SU-DHL-6 (cell line): Measurements from ENCODE around the gene COL25A1.

Experiments used
- EZH2phosphoT487 ChIP-seq: fragments of 200-600 bp; sonication (generic), shearing (Covaris generic); conservative IDR thresholded peaks from 2 replicates; pipeline ENCODE4 v1.6.1; 2018; ENCODE audit warnings: mild to moderate bottlenecking, antibody characterized with exemption, low read length, moderate library complexity, mixed read lengths
- TF ChIP-seq, protein P1 (sequence below): fragments of 200-600 bp; sonication (generic); IDR thresholded peaks from one replicate; pipeline ENCODE4 v1.5.1; 2017; ENCODE audit warnings: antibody characterized with exemption, mild to moderate bottlenecking, low read length, moderate library complexity; ENCODE audit not compliant: insufficient read depth, poor library complexity, severe bottlenecking

GRCh38 chr4:108804648-108805273 is 497.7 kb downstream of the COL25A1 start:
- TF ChIP-seq, protein P1, sequence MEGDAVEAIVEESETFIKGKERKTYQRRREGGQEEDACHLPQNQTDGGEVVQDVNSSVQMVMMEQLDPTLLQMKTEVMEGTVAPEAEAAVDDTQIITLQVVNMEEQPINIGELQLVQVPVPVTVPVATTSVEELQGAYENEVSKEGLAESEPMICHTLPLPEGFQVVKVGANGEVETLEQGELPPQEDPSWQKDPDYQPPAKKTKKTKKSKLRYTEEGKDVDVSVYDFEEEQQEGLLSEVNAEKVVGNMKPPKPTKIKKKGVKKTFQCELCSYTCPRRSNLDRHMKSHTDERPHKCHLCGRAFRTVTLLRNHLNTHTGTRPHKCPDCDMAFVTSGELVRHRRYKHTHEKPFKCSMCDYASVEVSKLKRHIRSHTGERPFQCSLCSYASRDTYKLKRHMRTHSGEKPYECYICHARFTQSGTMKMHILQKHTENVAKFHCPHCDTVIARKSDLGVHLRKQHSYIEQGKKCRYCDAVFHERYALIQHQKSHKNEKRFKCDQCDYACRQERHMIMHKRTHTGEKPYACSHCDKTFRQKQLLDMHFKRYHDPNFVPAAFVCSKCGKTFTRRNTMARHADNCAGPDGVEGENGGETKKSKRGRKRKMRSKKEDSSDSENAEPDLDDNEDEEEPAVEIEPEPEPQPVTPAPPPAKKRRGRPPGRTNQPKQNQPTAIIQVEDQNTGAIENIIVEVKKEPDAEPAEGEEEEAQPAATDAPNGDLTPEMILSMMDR: no peak
- no peak for TF ChIP-seq EZH2phosphoT487
